Heart left ventricle (tissue), 13 donors: ENCODE measurements around the gene C11orf58.

Source experiments
- CTCF ChIP-seq, 12 donors: fragments of 200-600 bp; sonication (generic) in 4 of 12; IDR thresholded peaks; one replicate each; pipeline versions ENCODE4 v1.5.0 to v1.8.0; 2018 to 2022; ENCODE audit warnings: antibody characterized with exemption in 12 of 12, mild to moderate bottlenecking in 5 of 12
- POLR2A ChIP-seq, 2 donors: fragments of 450-650 bp; IDR thresholded peaks; one replicate each; pipeline ENCODE4 v1.6.1; 2017; ENCODE audit warnings: antibody characterized with exemption in 2 of 2, mild to moderate bottlenecking in 2 of 2, moderate library complexity in 2 of 2
- donor health status: ischemic (EF 13 %, LVEDD 7.1; RV severe dilation, severe dysfunction).
- donor health status: DM: no; HTN: yes; CAD: no.
- donor health status: DM: no; HTN: no; CAD: no.
- donor health status: ischemic (EF 25% LVEDD 6.9; RV normal size, moderate dysfunction).
- donor health status: ischemic (EF 25% LVEDD 5.7; RV mildly dilated, moderate dysfunction).
- donor health status: ischemic (EF 35%, LVEDD 5.7; RV mildly dilated, moderate dysfunction).
- donor health status: nonischemic (EF 11% LVEDD 7.7; RV severe dilation, severe dysfunction).
- donor health status: DM: yes; HTN: yes; CAD: no.
- donor health status: PGD.
- donor health status: ischemic (EF 29% LVEDD 5.4; RV normal size, mild dysfunction).
- donor health status: nonischemic (EF 23%, LVEDD 6.1; RV moderate dilation, normal function).

- TF ChIP-seq CTCF (IDR thresholded peaks at IDR 0.05) (no peak), POLR2A (IDR thresholded peaks at IDR 0.05) (no peak)
These were observed 61.9 kb downstream of the C11orf58 start for GRCh38 chr11:16800382-16800781.
